Caco-2 (cell line): ENCODE data around the gene ADAMTS9. TPM values are rescaled to one million over a fixed set of nuclear protein-coding genes. Genes with fewer than 3 reads are reported as not detected.

Experiments used
- BruUV-seq: library from RNA; stranded (reverse); fragments of 400-500 nt; replicated peaks from 2 replicates; lab custom pipeline; 2021; lab: Mats Ljungman, UMichigan
- CTCF ChIA-PET: fragments of 300-600 bp; sonication (Branson Sonifier 250); formaldehyde crosslinking; loops from one replicate; lab custom pipeline; 2022; ENCODE audit warnings: antibody characterized with exemption; lab: Charles Lee
- POLR2A ChIA-PET: fragments of 300-600 bp; sonication (Branson Sonifier 250); formaldehyde crosslinking; loops from one replicate; lab custom pipeline; 2022; ENCODE audit warnings: antibody characterized with exemption; lab: Charles Lee
- DNase-seq, 2 experiments: peaks; one replicate each; pipeline versions ENCODE4 v3.0.0 to v3.0.0-alpha.2; 2020 to 2022
- H3K27me3 ChIP-seq: replicated peaks from 2 replicates; pipeline ENCODE4 v1.6.0; 2011; ENCODE audit warnings: low read length; ENCODE audit not compliant: control insufficient read depth, insufficient read depth
- H3K36me3 ChIP-seq: 2 replicates; pipeline ENCODE4 v1.5.1; 2011; ENCODE audit warnings: low read length; ENCODE audit not compliant: control insufficient read depth, insufficient read depth
- H3K4me1 ChIP-seq: fragments of 250-450 bp; sonication (Bioruptor Pico); 2 replicates; pipeline ENCODE4 v1.5.1; 2020; ENCODE audit warnings: mild to moderate bottlenecking
- H3K4me3 ChIP-seq: 2 replicates; pipeline ENCODE4 v1.5.1; 2011; ENCODE audit warnings: low read depth, mild to moderate bottlenecking, control low read depth, low read length
- H3K9me3 ChIP-seq: fragments of 250-450 bp; sonication (Bioruptor Pico); 2 replicates; pipeline ENCODE4 v1.5.1; 2020; ENCODE audit warnings: mild to moderate bottlenecking, moderate library complexity
- H3K27ac Mint-ChIP-seq: one replicate; pipeline ENCODE4 v1.8.0; 2022; ENCODE audit warnings: mixed read lengths; ENCODE audit not compliant: unreplicated experiment
- H3K27me3 Mint-ChIP-seq: one replicate; pipeline ENCODE4 v1.8.0; 2022; ENCODE audit warnings: mixed read lengths; ENCODE audit not compliant: insufficient read depth, unreplicated experiment
- H3K36me3 Mint-ChIP-seq: one replicate; pipeline ENCODE4 v1.8.0; 2022; ENCODE audit warnings: mild to moderate bottlenecking, mixed read lengths; ENCODE audit not compliant: insufficient read depth, unreplicated experiment
- H3K4me1 Mint-ChIP-seq: one replicate; pipeline ENCODE4 v1.8.0; 2022; ENCODE audit warnings: low read depth, mixed read lengths; ENCODE audit not compliant: unreplicated experiment
- H3K4me3 Mint-ChIP-seq: one replicate; pipeline ENCODE4 v1.8.0; 2022; ENCODE audit warnings: mild to moderate bottlenecking, moderate library complexity, mixed read lengths; ENCODE audit not compliant: unreplicated experiment
- H3K9me3 Mint-ChIP-seq: one replicate; pipeline ENCODE4 v1.8.0; 2022; ENCODE audit warnings: mixed read lengths; ENCODE audit not compliant: unreplicated experiment
- intact Hi-C: fragments of 100-400 bp; cut with micrococcal nuclease; formaldehyde crosslinking; loops from one replicate; pipeline ENCODE4 v1.10.0; 2022; ENCODE audit not compliant: unreplicated experiment
- total RNA-seq: library from RNA; stranded (reverse); gene quantifications from 2 replicates; pipeline ENCODE4 v1.2.3, GENCODE V29; 2022
- TF ChIP-seq, protein P1 (sequence below), 2 experiments: fragments of 200-600 bp in 1 of 2; IDR thresholded peaks; 1 replicate in 1 of 2; 2 replicates in 1 of 2; pipeline versions ENCODE4 v1.5.1 to v1.8.0; 2011 to 2022; ENCODE audit warnings: antibody characterized with exemption in 1 of 2, control low read depth in 1 of 2, inconsistent platforms in 1 of 2, low read depth in 1 of 2, low read length in 1 of 2, mild to moderate bottlenecking in 1 of 2, moderate library complexity in 1 of 2; ENCODE audit not compliant: insufficient read depth in 1 of 2, severe bottlenecking in 1 of 2, unreplicated experiment in 1 of 2

The ADAMTS9 gene
- total RNA-seq, 1 experiment from 2014 or later, result 4.0 TPM

DNA sequence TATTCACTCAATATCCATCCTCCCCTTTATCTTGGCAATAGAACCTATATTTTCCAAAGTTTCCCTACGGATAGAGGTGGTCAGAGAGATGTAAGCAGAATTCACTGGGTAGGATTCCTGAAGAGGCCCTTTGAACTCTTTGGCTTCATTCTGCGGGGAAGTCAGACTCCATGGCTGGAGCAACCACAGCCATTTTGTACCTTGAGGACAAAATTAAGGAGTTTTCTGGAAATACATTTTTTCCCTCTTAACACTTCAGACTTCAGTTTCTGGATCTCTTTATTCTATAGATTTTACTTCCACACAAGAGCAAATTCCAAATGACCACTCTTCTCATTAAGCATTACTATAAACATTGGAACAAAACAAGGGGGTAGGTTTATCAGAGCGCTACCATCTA lies 43.3 kb downstream of the ADAMTS9 start:
- Histone ChIP-seq H3K4me1 (no peaks in the 10 kb centered on the region), H3K4me3 (no peak overlapping the region), H3K27me3 (no peaks in the 10 kb centered on the region), H3K36me3 (no peaks in the 10 kb centered on the region; the same call in 1 of the 2 replicates), H3K9me3 (no peaks in the 10 kb centered on the region)
- Mint-ChIP-seq H3K4me1 (peaks cover 14% of the 10 kb centered on the region), H3K27me3 (no peaks in the 10 kb centered on the region), H3K36me3 (no peaks in the 10 kb centered on the region), H3K4me3 (no peak overlapping the region), H3K9me3 (no peaks in the 10 kb centered on the region), H3K27ac (no peak overlapping the region)
- ChIA-PET POLR2A (no interaction called here), CTCF (no interaction called here)
- TF ChIP-seq, protein P1, sequence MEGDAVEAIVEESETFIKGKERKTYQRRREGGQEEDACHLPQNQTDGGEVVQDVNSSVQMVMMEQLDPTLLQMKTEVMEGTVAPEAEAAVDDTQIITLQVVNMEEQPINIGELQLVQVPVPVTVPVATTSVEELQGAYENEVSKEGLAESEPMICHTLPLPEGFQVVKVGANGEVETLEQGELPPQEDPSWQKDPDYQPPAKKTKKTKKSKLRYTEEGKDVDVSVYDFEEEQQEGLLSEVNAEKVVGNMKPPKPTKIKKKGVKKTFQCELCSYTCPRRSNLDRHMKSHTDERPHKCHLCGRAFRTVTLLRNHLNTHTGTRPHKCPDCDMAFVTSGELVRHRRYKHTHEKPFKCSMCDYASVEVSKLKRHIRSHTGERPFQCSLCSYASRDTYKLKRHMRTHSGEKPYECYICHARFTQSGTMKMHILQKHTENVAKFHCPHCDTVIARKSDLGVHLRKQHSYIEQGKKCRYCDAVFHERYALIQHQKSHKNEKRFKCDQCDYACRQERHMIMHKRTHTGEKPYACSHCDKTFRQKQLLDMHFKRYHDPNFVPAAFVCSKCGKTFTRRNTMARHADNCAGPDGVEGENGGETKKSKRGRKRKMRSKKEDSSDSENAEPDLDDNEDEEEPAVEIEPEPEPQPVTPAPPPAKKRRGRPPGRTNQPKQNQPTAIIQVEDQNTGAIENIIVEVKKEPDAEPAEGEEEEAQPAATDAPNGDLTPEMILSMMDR (IDR thresholded peaks at IDR 0.05; ENCODE audit: insufficient read depth in 1 of 2, low read depth in 1 of 2, low read length in 1 of 2, severe bottlenecking in 1 of 2, unreplicated experiment in 1 of 2), result no peak
- BruUV-seq, result no TSS peak
- intact Hi-C loops, result no loop called here
- DNase-seq, result no peak

DNA sequence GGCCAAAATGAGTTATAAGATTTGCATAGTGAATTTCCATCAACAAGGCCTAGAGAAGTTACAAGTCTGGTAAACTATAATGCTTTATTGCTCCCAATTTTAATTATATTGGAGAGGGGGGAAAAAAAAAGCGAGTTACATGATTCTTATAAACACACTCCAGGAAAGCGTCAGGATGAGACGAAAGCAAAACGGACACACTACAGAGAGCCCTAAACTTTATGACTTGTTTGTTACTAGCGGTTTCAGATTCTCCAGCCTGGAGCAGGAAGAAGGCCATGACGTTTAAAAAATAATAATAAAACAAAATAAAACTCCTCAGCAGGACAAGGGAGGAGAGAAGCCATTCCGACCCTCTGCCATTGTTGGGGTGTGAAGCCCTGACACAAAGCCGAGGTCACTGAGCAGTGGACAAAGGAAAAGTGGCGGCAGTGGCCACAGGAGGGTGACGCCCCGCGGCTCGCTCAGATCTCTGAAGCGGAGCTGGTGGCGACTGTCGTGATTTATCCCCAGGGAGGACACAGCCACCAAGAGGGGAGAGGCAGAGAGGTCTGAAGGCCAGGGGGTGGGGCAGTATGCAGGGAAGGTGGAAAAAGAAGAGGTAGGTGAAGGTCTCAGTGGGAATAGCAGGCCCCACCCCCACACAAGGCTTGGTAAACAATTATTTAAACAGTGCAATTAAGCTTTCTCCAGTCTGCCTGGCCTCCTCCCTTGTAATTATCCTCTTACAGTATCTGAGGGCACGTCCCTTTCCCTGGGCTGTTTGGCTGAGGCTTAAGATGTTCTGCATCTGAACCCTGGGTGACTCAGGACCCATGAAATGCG lies 45.3 kb downstream of the ADAMTS9 start:
- Mint-ChIP-seq H3K27me3 (no peaks in the 10 kb centered on the region), H3K27ac (peak overlapping the region; percentile 45), H3K36me3 (no peaks in the 10 kb centered on the region), H3K4me1 (peaks cover 14% of the 10 kb centered on the region), H3K9me3 (no peaks in the 10 kb centered on the region), H3K4me3 (no peak overlapping the region)
- intact Hi-C loops, result no loop called here
- TF ChIP-seq, protein P1 (IDR thresholded peaks at IDR 0.05; ENCODE audit: insufficient read depth in 1 of 2, low read depth in 1 of 2, low read length in 1 of 2, severe bottlenecking in 1 of 2, unreplicated experiment in 1 of 2), result no peak
- no peak for DNase-seq
- H3K9me3 ChIP-seq, result no peaks in the 10 kb centered on the region
- no TSS peak for BruUV-seq
- no peaks in the 10 kb centered on the region for H3K4me1 ChIP-seq
- no peaks in the 10 kb centered on the region for H3K27me3 ChIP-seq
- ChIA-PET CTCF (no interaction called here), POLR2A (no interaction called here)
- no peaks in the 10 kb centered on the region for H3K36me3 ChIP-seq
- H3K4me3 ChIP-seq, result no peak overlapping the region

DNA sequence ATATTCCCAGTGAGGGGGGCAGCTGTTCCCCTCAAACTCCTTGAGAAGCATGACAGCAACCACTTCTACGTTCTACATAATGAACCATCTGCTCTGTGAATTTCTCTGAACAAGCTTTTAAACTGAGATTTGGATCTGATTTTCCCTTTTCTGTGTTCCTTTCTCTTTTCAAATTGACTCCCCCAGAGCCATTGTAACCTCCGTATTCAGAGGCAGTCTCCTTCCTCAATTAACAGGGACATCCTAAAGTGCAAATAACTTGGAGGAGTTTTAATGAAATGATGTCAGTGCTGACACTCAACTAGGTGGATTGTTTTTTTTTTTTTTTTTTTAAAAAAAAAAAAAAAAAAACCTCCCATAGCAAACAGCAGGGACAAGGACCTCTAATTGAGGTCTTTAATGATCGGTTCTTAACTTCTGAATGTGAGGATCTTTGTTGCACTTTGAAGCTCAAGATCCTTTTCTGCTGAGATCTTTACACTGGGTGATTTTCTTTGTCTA lies 48.8 kb downstream of the ADAMTS9 start:
- intact Hi-C loops, result no loop called here
- CTCF ChIA-PET, result no interaction called here
- DNase-seq, result no peak
- Histone ChIP-seq H3K9me3 (no peaks in the 10 kb centered on the region), H3K4me1 (no peaks in the 10 kb centered on the region), H3K36me3 (no peaks in the 10 kb centered on the region), H3K27me3 (no peaks in the 10 kb centered on the region), H3K4me3 (no peak overlapping the region)
- Mint-ChIP-seq H3K4me3 (no peak overlapping the region), H3K27me3 (no peaks in the 10 kb centered on the region), H3K4me1 (peaks cover 14% of the 10 kb centered on the region), H3K36me3 (no peaks in the 10 kb centered on the region), H3K9me3 (no peaks in the 10 kb centered on the region), H3K27ac (no peak overlapping the region)
- POLR2A ChIA-PET, result no interaction called here
- BruUV-seq, result no TSS peak
- TF ChIP-seq, protein P1 (IDR thresholded peaks at IDR 0.05; ENCODE audit: insufficient read depth in 1 of 2, low read depth in 1 of 2, low read length in 1 of 2, severe bottlenecking in 1 of 2, unreplicated experiment in 1 of 2), result no peak
